Stimulated activated CD8-positive, alpha-beta memory T cell treated with anti-CD3 and anti-CD28 coated beads, Interleukin-2, amount 100 ng/mL, for 1 hour (primary cell): Measurements from ENCODE around the gene COQ8A.

Source experiments
- DNase-seq, 2 donors: peaks; one replicate each; pipeline ENCODE4 v3.0.0-alpha.2; 2020; ENCODE audit warnings: low read depth in 2 of 2

Gene COQ8A

GRCh38 chr1:227009937-227010336, 69.8 kb downstream of the COQ8A start:
- DNase-seq: no peak

- no peak for DNase-seq
Observed at GRCh38 chr1:227010645-227011044, 70.6 kb downstream of the COQ8A start.

- DNase-seq: no peak
Observed at GRCh38 chr1:227016990-227017389, 76.9 kb downstream of the COQ8A start.

GRCh38 chr1:227032396-227032795, 92.3 kb downstream of the COQ8A start:
- no peak for DNase-seq

GRCh38 chr1:227033880-227034279, 93.8 kb downstream of the COQ8A start:
- no peak for DNase-seq

GRCh38 chr1:227035316-227035715, 95.2 kb downstream of the COQ8A start:
- no peak for DNase-seq

- no peak for DNase-seq
Observed at GRCh38 chr1:227037121-227037520, 97.0 kb downstream of the COQ8A start.
